Activated CD8-positive, alpha-beta memory T cell treated with anti-CD3 and anti-CD28 coated beads for 36 hours (primary cell): ENCODE measurements around the gene ACER3. TPM values are rescaled to one million over a fixed set of nuclear protein-coding genes. Genes with fewer than 3 reads are reported as not detected.
"Not testable (repeated sequence)": the region's sequence is repeated elsewhere in the genome, so short reads cannot be mapped to it uniquely, and the experiment has no call there.

Source experiments
- CTCF ChIA-PET: fragments of 350-600 bp; sonication (Branson Sonifier 250); formaldehyde crosslinking; loops from one replicate; lab custom pipeline; 2021; ENCODE audit warnings: antibody characterized with exemption; lab: Charles Lee
- POLR2A ChIA-PET: fragments of 350-600 bp; sonication (Branson Sonifier 250); formaldehyde crosslinking; loops from one replicate; lab custom pipeline; 2021; ENCODE audit warnings: antibody characterized with exemption; lab: Charles Lee
- total RNA-seq, 2 experiments: library from RNA; stranded (reverse); gene quantifications; one replicate each; pipeline ENCODE4 v1.2.3, GENCODE V29; 2021

Gene ACER3
- 10 to 100 TPM; 15.3 to 15.5 TPM for total RNA-seq

DNA sequence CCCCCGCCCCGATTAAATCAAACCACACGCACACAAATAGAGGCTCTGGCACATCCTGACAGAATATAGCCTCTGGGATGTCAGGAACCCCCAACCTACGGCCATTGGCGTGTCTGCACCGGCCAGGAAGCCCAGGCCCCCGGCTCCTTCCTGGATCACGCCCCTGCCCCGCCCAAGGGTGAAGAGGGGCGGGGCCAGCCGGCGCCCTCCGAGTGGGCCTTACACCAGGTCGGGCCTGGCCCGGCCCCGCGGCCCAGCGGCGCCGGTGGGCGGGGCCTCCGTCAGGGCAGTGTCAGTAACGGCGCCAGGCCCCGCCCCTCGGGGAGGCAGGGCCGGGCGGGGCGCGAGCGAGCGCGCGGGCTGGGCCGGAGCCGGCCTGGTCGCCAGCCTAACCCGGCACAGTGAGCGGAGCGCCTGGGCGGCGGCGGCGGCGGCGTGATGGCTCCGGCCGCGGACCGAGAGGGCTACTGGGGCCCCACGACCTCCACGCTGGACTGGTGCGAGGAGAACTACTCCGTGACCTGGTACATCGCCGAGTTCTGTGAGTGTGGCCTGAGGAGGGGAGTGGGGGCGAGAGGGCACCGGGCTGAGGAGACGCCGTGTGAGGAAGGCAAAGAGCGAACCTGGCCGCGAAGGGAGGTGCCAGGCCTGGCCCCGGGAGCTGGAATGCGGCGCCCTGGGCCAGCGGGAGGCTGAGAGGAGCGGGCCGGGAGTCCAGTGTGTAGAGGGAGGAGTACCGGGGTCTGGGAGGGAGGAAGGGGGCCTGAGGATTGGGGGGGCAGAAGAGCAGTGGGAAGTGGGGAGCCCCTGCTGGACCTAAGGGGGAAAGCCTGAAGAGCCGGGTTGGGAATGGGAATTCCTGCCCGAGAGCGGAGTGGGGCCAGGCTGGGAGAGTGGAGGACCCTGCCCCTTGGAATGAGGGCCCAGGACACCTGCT lies at the start of gene ACER3:
Gene ACER3 (plus strand): TSS at position 380 of the 937 bp plus-strand sequence. CDS start 59 bp downstream, at position 439.
- CTCF ChIA-PET: interaction anchor here (0.6 to 1.5 kb wide), 2 partner anchors 12 to 51 kb away, joined by 3 to 5 read pairs; no protein-coding TSS in a partner anchor
- POLR2A ChIA-PET: no interaction called here

DNA sequence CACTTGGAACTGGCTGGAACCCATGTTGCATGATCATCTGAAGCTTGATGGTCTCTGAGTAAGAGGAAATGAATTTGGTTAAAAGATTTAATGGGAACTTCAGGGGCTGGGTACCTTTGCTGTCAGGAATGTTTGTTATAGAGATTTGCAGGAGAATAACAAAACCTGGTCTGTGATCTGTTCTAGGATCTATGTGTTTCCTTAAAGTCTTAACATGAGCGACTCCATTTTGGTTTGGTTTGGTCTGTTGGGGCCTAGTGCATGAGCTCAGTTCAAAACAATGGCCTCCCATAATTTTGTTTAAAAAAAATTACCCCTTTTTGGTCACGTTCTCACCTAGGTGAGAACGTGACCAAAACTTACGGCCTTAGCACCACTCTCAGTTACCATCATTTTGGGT lies 49.5 kb upstream of the ACER3 start:
- POLR2A ChIA-PET: no interaction called here

DNA sequence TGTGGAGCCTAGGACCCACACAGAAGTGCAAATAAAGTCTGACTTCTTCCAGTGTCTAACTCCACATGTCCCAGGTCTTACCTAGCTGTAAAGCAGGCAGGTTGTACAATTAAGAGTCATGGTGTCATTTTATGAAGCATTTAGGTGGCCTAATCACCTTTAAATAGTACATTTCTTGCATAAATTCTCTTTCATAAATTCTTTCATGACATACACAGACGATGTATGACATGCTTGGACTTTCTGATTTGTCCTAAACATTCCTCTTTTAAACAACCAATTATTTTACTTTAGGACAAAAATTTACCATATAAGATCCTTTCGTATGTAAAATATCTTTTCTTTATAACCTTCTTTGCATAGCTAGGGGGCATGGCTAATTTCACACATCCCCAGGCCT lies 46.3 kb upstream of the ACER3 start:
- CTCF ChIA-PET: no interaction called here

More for the DNA sequence above, 49.5 kb upstream of the ACER3 start:
- CTCF ChIA-PET: interaction anchor here (0.7 to 5.6 kb wide), 2 partner anchors 108 to 1075 kb away, joined by 4 to 31 read pairs; no protein-coding TSS in a partner anchor

DNA sequence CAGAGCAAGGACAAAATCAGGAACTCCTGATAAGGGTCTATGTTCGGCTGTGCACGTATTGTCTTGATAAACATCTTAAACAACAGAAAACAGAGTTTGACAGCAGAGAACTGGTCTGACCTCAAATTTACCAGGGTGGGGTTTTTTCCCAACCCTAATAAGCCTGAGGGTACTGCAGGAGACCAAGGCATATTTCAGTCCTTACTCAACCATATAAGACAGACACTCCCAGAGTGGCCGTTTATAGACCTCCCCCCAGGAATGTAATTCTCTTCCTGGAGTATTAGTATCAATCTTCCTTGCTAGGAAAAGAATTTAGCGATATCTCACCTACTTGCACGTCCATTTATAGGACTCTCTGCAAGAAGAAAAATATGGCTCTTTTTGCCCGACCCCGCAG lies 45.0 kb upstream of the ACER3 start:
- CTCF ChIA-PET, POLR2A ChIA-PET: not testable (repeated sequence)

More for the DNA sequence above, 46.3 kb upstream of the ACER3 start:
- POLR2A ChIA-PET: no interaction called here

DNA sequence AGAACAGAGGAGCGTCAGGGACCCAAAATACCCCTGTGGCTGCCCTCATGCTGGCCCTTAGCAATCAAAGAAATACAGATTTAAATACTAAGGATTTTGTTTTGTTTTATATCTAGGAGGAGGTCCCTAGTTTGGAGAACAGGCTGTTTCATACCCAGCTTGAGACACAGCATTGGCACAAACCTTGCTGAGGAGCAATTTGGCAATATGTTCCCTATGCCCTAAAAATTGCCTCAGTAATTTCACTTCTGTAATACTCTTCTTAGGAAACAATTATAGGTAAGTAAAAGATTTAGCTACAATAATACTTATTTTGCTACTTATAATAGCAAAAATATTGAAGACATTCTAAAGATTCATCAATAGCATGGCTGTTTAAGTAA lies 40.5 kb upstream of the ACER3 start:
- CTCF ChIA-PET: no interaction called here
- POLR2A ChIA-PET: no interaction called here

DNA sequence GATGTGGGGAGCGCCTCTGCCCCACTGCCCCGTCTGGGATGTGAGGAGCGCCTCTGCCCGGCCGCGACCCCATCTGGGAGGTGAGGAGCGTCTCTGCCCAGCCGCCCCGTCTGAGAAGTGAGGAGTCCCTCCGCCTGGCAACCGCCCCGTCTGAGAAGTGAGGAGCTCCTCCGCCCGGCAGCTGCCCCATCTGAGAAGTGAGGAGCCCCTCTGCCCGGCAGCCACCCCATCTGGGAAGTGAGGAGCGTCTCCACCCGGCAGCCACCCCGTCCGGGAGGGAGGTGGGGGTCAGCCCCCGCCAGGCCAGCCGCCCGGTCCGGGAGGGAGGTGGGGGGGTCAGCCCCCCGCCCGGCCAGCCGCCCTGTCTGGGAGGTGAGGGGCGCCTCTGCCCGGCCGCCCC lies 39.3 kb upstream of the ACER3 start:
- POLR2A ChIA-PET, CTCF ChIA-PET: not testable (repeated sequence)

DNA sequence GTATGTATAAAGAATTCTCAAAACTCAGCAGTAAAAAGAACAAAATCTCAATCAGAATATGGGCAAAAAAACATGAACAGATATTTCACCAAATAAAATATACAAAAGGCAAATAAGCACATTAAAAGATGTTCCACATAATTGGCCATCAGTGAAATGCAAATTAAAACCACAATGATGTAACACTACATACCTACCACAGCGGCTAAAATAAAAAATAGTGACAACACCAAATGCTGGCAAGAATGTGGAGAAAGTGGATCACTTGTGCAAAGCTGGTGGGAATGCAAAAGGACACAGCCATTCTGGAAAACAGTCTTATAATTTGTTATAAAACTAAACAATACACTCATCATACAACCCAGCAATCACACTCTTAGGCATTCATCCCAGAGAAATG lies 38.3 kb upstream of the ACER3 start:
- ChIA-PET CTCF (no interaction called here), POLR2A (interaction anchor here (0.6 kb wide), 1 partner anchor 1955 kb away, joined by 3 read pairs; no protein-coding TSS in a partner anchor)

DNA sequence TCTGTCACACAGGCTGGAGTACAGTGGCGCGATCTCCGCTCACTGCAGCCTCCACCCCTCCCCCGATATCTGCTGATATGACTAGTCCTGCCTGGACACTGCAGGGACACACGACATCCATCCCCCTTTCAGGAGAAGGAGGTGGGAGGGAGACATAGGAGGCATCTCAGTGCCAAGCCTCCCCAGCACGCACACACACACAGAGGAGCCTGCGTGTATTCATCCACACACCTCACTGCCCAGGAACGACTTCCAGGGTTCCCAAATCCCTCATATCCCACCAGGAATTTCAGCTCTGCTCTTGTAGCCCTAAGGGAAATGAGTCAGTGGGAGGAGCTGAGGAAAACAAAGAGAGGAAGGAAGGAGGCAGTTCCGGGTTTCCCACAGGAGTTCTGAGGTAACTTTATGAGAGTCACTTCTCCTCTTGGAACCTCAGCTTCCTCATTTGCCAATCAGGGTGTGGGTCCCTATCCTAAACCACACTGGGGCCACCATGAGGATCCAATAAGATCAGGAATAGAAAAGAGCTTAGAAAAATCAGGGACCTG lies 37.2 kb upstream of the ACER3 start:
- CTCF ChIA-PET: no interaction called here
- POLR2A ChIA-PET: no interaction called here

DNA sequence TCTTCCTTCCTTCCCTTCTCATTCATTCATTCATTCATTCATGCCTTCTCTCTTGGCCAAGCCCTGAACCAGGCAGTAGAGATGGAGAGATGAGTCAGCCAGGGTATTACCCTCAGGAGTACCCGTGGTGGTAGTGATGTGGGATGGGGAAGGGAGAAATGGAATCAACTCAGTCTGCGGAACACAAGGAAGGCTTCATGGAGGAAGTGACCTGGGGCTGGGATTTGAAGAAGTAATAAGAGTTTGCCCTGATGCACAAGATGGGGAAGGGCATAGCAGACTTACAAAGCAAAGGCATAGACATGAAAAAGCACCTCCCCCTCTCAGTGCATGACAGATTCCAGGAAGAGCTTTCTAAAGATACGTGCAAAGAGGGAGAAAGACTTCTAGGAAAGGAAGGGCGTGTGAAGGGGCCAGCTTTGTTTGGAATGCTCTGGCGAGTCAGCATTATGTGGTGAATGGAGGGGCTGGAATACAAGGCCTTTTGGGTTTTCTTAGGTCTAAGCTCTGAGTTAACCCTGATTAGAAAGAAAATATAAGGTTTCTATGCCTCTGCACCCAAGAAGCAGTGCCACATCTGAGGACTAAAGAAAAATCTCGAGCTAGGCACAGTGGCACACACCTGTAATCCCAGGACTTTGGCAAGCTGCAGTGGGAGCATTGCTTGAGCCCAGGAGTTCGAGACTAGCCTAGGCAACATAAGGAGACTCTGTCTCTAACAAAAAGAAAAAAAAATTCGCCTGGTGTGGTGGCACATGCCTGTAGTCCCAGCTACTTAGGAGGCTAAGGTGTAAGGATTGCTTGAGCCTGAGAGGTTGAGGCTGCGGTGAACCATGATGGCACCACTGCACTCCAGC lies 36.4 kb upstream of the ACER3 start:
- ChIA-PET POLR2A (no interaction called here), CTCF (no interaction called here)

DNA sequence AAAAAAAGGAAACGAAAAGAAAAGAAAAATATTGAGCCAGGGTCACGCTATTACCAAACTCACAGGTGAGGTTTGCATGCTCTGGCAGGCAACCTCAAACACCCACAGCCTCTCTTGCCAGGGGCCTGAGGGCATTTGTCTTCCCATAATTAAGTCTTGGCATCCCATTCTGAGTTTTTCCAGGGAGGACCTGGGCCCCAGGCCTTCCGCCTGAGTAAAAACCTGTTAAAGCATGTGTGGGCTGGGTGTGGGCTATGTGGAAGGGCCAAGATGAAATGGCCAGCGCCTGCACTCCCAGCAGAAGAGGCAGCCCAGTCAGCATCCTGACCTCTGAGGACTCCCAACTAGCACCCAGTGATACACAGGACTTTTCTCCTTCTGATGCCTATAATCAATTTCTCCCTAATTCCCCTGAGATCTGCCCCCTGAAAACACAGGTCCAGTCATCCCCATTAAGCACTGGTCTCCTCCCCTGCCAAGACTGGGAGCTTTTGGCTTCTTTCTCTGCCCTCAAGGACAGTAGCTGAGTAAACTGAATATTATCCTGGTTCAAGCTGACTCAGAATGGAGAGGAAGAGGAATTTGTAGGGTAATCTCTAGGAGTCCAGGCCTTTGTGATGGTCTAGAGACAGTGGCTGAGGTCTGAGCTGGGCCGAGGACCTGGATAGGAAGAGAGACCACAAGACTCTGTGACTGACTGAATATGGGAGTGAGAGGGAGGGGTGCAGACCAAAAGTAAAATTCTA lies 35.6 kb upstream of the ACER3 start:
- CTCF ChIA-PET: no interaction called here
- POLR2A ChIA-PET: no interaction called here

DNA sequence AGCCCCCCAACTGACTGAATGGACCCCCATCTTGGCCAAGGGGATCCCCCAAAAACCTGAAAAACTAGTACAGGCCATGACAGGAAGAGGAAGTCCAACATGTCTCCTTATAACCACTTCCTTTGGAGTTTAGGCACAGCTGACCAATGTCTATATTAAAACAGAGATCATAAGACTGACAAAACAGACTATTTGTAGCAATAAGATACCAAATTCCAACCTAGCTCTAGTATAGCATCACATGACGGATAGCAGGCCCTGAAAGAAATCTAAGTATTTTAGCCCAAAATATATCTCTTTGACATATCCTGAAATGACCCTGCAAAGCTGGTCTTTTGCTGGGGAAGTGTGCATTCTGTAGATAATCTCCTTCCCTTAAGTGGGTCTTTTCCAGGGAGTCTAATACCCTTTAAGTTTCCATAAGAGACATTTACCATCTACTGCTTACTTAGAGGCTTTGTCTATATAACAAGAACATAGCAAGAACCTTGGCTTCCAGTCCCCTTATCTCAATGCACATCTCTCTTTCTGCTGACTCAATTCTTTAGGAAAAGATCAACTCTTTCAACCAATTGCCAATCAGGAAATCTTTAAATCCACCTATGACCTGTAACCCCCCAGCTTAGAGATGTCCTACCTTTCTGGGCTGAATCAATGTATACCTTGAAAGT lies 34.9 kb upstream of the ACER3 start:
- CTCF ChIA-PET: no interaction called here

DNA sequence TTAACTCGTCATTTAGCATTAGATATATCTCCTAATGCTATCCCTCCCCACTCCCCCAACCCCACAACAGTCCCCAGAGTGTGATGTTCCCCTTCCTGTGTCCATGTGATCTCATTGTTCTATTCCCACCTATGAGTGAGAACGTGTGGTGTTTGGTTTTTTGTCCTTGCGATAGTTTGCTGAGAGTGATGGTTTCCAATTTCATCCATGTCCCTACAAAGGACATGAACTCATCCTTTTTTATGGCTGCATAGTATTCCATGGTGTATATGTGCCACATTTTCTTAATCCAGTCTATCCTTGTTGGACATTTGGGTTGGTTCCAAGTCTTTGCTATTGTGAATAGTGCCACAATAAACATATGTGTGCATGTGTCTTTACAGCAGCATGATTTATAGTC lies 34.2 kb upstream of the ACER3 start:
- CTCF ChIA-PET, POLR2A ChIA-PET: not testable (repeated sequence)

More for the DNA sequence above, 34.9 kb upstream of the ACER3 start:
- POLR2A ChIA-PET: no interaction called here

DNA sequence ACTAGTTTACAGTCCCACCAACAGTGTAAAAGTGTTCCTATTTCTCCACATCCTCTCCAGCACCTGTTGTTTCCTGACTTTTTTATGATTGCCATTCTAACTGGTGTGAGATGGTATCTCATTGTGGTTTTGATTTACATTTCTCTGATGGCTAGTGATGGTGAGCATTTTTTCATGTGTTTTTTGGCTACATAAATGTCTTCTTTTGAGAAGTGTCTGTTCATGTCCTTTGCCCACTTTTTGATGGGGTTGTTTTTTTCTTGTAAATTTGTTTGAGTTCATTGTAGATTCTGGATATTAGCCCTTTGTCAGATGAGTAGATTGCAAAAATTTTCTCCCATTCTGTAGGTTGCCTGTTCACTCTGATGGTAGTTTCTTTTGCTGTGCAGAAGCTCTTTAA lies 33.7 kb upstream of the ACER3 start:
- POLR2A ChIA-PET, CTCF ChIA-PET: not testable (repeated sequence)

DNA sequence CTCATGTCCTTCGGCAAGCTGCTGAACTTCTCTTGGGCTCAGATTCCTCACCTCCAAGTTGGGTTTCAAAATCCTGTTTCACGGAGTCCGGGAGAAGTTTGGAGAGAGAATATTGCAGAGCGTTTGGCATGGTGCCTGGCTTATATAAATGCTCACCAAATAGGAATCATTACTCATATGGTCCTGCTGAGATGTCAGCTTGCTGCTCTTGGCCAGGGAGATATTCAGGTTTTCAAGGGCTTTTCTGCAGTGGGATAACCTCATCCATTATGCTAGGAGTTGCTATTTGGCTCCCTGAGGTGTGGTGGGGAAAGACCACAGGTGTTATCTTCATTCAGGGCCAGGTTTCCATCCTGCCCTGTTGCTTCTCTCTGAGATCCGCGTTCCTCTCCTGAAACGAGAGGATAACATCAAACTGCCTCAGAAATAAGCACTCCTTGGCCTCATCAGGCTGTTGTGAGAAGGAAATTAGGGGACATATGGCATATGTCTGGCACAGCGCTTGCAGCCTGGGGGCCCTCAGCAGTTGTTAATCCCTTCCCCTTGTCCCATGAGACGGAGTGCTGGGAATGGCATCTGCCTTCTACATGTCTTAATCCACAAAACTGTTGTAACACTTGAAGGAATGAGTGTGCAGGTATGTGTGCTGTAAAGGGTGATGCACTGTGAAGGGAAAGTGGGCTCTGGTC lies 29.9 kb upstream of the ACER3 start:
- CTCF ChIA-PET: no interaction called here
- POLR2A ChIA-PET: no interaction called here

DNA sequence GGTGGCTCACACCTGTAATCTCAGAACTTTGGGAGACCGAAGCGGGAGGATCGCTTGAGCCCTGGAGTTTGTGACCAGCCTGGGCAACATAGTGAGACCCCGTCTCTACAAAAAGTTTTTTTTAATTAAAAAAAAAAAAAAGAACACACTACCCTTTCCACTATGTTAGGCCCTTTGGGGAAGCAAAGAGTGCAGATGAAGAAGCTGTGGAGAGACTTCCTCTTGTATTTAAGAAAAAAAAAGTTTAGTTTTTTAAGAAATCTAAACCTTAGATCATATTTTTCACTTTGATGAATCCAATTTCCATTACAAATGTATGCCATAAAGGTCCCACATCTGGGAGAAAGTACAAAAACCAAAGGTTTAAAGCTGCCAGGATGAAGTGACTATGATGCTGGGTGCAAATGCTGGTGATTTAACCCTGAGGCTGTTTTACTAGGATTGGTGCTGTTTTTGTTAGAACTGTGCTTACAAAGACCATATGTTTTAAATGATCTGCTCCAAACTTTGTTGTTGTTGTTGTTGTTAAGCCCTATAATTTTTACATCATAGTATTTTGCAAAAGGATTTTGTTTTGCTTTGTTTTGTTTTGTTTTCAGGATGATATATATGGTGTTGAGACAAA lies 28.9 kb upstream of the ACER3 start:
- CTCF ChIA-PET: interaction anchor here (1.0 kb wide), 1 partner anchor 88 kb away, joined by 3 read pairs; no protein-coding TSS in a partner anchor
- POLR2A ChIA-PET: no interaction called here

DNA sequence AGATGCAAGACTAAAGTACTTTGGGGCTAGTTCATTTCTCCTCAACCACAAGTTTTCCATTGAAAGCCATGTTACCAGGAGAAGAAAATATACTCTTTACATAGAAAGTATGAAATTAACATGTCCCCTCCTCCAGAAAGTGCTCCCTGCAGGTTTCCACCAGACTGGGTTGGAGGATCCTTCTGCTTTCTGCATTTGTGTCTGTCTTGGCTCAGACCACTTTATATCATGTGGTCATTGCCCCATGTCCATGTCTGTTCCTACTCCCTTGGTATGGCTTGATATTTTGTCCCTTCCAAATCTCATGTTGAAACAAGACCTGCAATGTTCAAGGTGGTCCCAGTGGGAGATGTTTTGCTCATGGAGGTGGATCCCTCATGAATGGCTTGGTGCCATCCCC lies 28.4 kb upstream of the ACER3 start:
- ChIA-PET POLR2A (no interaction called here), CTCF (interaction anchor here (1.0 kb wide), 1 partner anchor 88 kb away, joined by 3 read pairs; no protein-coding TSS in a partner anchor)

DNA sequence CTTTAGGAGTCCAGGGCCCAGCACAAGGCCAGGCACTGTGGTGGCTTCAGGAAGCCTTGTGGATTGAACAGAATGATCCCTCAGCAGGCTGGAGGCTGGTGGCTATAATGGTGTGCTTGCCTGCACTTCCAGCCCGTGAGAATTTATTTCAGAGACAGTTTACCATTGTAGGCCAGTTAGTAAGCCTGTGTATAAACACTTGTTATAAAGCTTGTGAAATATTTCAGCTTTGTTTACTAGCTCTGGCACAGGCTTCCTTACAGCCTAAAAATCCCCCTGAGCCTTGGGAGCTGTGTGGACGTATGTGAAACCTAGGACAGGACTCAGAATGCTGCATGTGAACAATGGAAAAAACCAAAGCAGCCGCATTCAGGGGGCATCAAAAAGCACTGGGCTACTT lies 26.6 kb upstream of the ACER3 start:
- ChIA-PET POLR2A (no interaction called here), CTCF (interaction anchor here (0.7 kb wide), 1 partner anchor 86 kb away, joined by 3 read pairs; no protein-coding TSS in a partner anchor)
